Vagina (tissue), 2 donors: Measurements from ENCODE around the gene ABCC1.

Source experiments
- CTCF ChIP-seq, 3 experiments: fragments of 450-650 bp in 2 of 3; fragments of 200-600 bp in 1 of 3; sonication (generic) in 1 of 3; IDR thresholded peaks; one replicate each; pipeline ENCODE4 v1.5.1; 2017 to 2019; ENCODE audit warnings: antibody characterized with exemption in 3 of 3, mild to moderate bottlenecking in 2 of 3, moderate library complexity in 2 of 3
- POLR2A ChIP-seq, 2 donors: fragments of 450-650 bp; IDR thresholded peaks; one replicate each; pipeline ENCODE4 v1.6.1; 2017; ENCODE audit warnings: antibody characterized with exemption in 2 of 2, mild to moderate bottlenecking in 2 of 2, moderate library complexity in 2 of 2
- POLR2AphosphoS5 ChIP-seq, 2 donors: sonication (generic); formaldehyde crosslinking; IDR thresholded peaks; one replicate each; pipeline ENCODE4 v1.9.0; 2017; ENCODE audit warnings: antibody characterized with exemption in 2 of 2, mild to moderate bottlenecking in 2 of 2, low read depth in 1 of 2; ENCODE audit not compliant: insufficient read depth in 1 of 2

GRCh38 chr16:15963307-15963910 lies 14.0 kb downstream of the ABCC1 start:
- no peak for TF ChIP-seq POLR2A (IDR thresholded peaks at IDR 0.05)
- TF ChIP-seq POLR2AphosphoS5 (IDR thresholded peaks at IDR 0.05; ENCODE audit: insufficient read depth in 1 of 2, low read depth in 1 of 2): no peak
- TF ChIP-seq CTCF (IDR thresholded peaks at IDR 0.05): no peak
